H9 (cell line): ENCODE results near the gene LPCAT1. TPM values are rescaled to one million over a fixed set of nuclear protein-coding genes. Genes with fewer than 3 reads are reported as not detected.
"Not testable (repeated sequence)": the region's sequence is repeated elsewhere in the genome, so short reads cannot be mapped to it uniquely, and the experiment has no call there.

Experiments
- DNase-seq: peaks from one replicate; pipeline ENCODE4 v3.0.0-alpha.2; 2017
- H2AFZ ChIP-seq: one replicate; pipeline ENCODE4 v1.6.1; 2013; ENCODE audit warnings: mild to moderate bottlenecking, low read length, control low read depth, moderate library complexity
- H2AK5ac ChIP-seq: 2 replicates; pipeline ENCODE4 v1.6.1; 2013; ENCODE audit warnings: low read length, control low read depth, mixed read lengths; ENCODE audit not compliant: insufficient read length
- H2BK120ac ChIP-seq: one replicate; pipeline ENCODE4 v1.6.1; 2013; ENCODE audit warnings: low read depth, mild to moderate bottlenecking, low read length, control low read depth, inconsistent platforms; ENCODE audit not compliant: poor library complexity, severe bottlenecking
- H2BK12ac ChIP-seq: 2 replicates; pipeline ENCODE4 v1.6.1; 2013; ENCODE audit warnings: low read length, control low read depth, mixed read lengths, low read depth; ENCODE audit not compliant: insufficient read length
- H2BK15ac ChIP-seq: 2 replicates; pipeline ENCODE4 v1.6.1; 2013; ENCODE audit warnings: low read depth, low read length, control low read depth
- H2BK20ac ChIP-seq: one replicate; pipeline ENCODE4 v1.6.1; 2013; ENCODE audit warnings: low read depth, mild to moderate bottlenecking, low read length, control low read depth, inconsistent platforms; ENCODE audit not compliant: poor library complexity, severe bottlenecking
- H2BK5ac ChIP-seq: 2 replicates; pipeline ENCODE4 v1.6.1; 2013; ENCODE audit warnings: low read length, control low read depth, mixed read lengths; ENCODE audit not compliant: insufficient read length
- H3K14ac ChIP-seq: 2 replicates; pipeline ENCODE4 v1.6.1; 2013; ENCODE audit warnings: low read length, control low read depth; ENCODE audit not compliant: insufficient read depth
- H3K18ac ChIP-seq: 2 replicates; pipeline ENCODE4 v1.6.1; 2013; ENCODE audit warnings: low read depth, mild to moderate bottlenecking, mixed read lengths, low read length, control low read depth; ENCODE audit not compliant: insufficient read length
- H3K23ac ChIP-seq: 2 replicates; pipeline ENCODE4 v1.6.1; 2013; ENCODE audit warnings: low read length, control low read depth, mixed read lengths, low read depth; ENCODE audit not compliant: insufficient read length
- H3K23me2 ChIP-seq: 2 replicates; pipeline ENCODE4 v1.6.1; 2013; ENCODE audit warnings: low read depth, mild to moderate bottlenecking, mixed read lengths, low read length, control low read depth; ENCODE audit not compliant: insufficient read length, poor library complexity, severe bottlenecking
- H3K27ac ChIP-seq: 2 replicates; pipeline ENCODE4 v1.5.1; 2013; ENCODE audit warnings: low read length, control low read depth, mixed read lengths, low read depth; ENCODE audit not compliant: insufficient read length
- H3K27me3 ChIP-seq: 2 replicates; pipeline ENCODE4 v1.6.1; 2013; ENCODE audit warnings: low read length, control low read depth, inconsistent platforms; ENCODE audit not compliant: insufficient read depth
- H3K4ac ChIP-seq: 2 replicates; pipeline ENCODE4 v1.6.1; 2013; ENCODE audit warnings: low read depth, mild to moderate bottlenecking, control low read depth, inconsistent platforms, low read length, moderate library complexity
- H3K4me1 ChIP-seq: 2 replicates; pipeline ENCODE4 v1.6.1; 2013; ENCODE audit warnings: low read length, control low read depth, inconsistent platforms; ENCODE audit not compliant: insufficient read depth
- H3K4me2 ChIP-seq: 2 replicates; pipeline ENCODE4 v1.6.1; 2013; ENCODE audit warnings: low read length, control low read depth, mixed read lengths; ENCODE audit not compliant: insufficient read length, insufficient read depth
- H3K56ac ChIP-seq: 2 replicates; pipeline ENCODE4 v1.6.1; 2013; ENCODE audit warnings: low read depth, mild to moderate bottlenecking, mixed read lengths, low read length, control low read depth; ENCODE audit not compliant: insufficient read length
- H3K79me1 ChIP-seq: 2 replicates; pipeline ENCODE4 v1.6.1; 2013; ENCODE audit warnings: low read depth, mild to moderate bottlenecking, moderate library complexity, low read length, control low read depth, inconsistent platforms; ENCODE audit not compliant: insufficient read depth, poor library complexity, severe bottlenecking
- H3K79me2 ChIP-seq: 2 replicates; pipeline ENCODE4 v1.6.1; 2013; ENCODE audit warnings: low read length, control low read depth, inconsistent platforms; ENCODE audit not compliant: insufficient read depth
- H3K9ac ChIP-seq: 2 replicates; pipeline ENCODE4 v1.6.1; 2013; ENCODE audit warnings: low read length, control low read depth, mixed read lengths; ENCODE audit not compliant: insufficient read length; ENCODE audit errors: extremely low read depth
- H3K9me3 ChIP-seq: one replicate; pipeline ENCODE4 v1.6.1; 2013; ENCODE audit warnings: low read depth, low read length, inconsistent platforms; ENCODE audit not compliant: control insufficient read depth
- H3T11ph ChIP-seq: one replicate; pipeline ENCODE4 v1.6.1; 2013; ENCODE audit warnings: mild to moderate bottlenecking, low read length, control low read depth, inconsistent platforms
- H4K20me1 ChIP-seq: one replicate; pipeline ENCODE4 v1.6.1; 2013; ENCODE audit not compliant: control insufficient read depth, insufficient read length, insufficient read depth
- H4K5ac ChIP-seq: 2 replicates; pipeline ENCODE4 v1.6.1; 2013; ENCODE audit warnings: low read depth, mild to moderate bottlenecking, mixed read lengths, low read length, control low read depth; ENCODE audit not compliant: insufficient read length
- H4K8ac ChIP-seq: replicated peaks from 2 replicates; pipeline ENCODE4 v1.6.1; 2013; ENCODE audit warnings: low read length, control low read depth, mixed read lengths, low read depth; ENCODE audit not compliant: insufficient read length
- H4K91ac ChIP-seq: 2 replicates; pipeline ENCODE4 v1.6.1; 2013; ENCODE audit warnings: low read depth, mild to moderate bottlenecking, moderate library complexity, mixed read lengths, low read length, control low read depth; ENCODE audit not compliant: insufficient read length
- H3K27ac Mint-ChIP-seq, 3 experiments: 2 replicates in 2 of 3; 3 replicates in 1 of 3; pipeline ENCODE4 v1.8.0; 2020 to 2021; ENCODE audit warnings: mixed read lengths in 3 of 3, mild to moderate bottlenecking in 1 of 3, moderate library complexity in 1 of 3
- H3K27me3 Mint-ChIP-seq: 2 replicates; pipeline ENCODE4 v1.8.0; 2021; ENCODE audit warnings: low read depth, mild to moderate bottlenecking, moderate library complexity, mixed read lengths
- H3K36me3 Mint-ChIP-seq, 3 experiments: 2 replicates in 2 of 3; 3 replicates in 1 of 3; pipeline ENCODE4 v1.8.0; 2020 to 2021; ENCODE audit warnings: low read depth in 3 of 3, mixed read lengths in 3 of 3; ENCODE audit not compliant: insufficient read depth in 1 of 3
- H3K4me1 Mint-ChIP-seq, 2 experiments: 2 replicates each; pipeline ENCODE4 v1.8.0; 2020; ENCODE audit warnings: mixed read lengths in 2 of 2
- H3K4me3 Mint-ChIP-seq, 2 experiments: 2 replicates in 1 of 2; 3 replicates in 1 of 2; pipeline ENCODE4 v1.8.0; 2020 to 2021; ENCODE audit warnings: mild to moderate bottlenecking in 2 of 2, mixed read lengths in 2 of 2, moderate library complexity in 1 of 2
- H3K9me3 Mint-ChIP-seq, 2 experiments: 2 replicates in 1 of 2; 3 replicates in 1 of 2; pipeline ENCODE4 v1.8.0; 2020; ENCODE audit warnings: mild to moderate bottlenecking in 2 of 2, mixed read lengths in 2 of 2, moderate library complexity in 1 of 2
- WGBS: extraction: QIAGEN DNeasy Blood & Tissue Kit; methylation state at CpG from one replicate; pipeline ENCODE4 v1.1.7; 2013; ENCODE audit warnings: missing lambda C conversion rate, low lambda C conversion rate, mixed read lengths; ENCODE audit not compliant: insufficient read length; ENCODE audit errors: extremely low coverage; 5-methylcytosine and 5-hydroxymethylcytosine counted together
- total RNA-seq: library from RNA; stranded (reverse); gene quantifications from 2 replicates; pipeline ENCODE4 v1.2.1, GENCODE V29; 2021

Gene LPCAT1
- total RNA-seq, 1 experiment from 2014 or later = 231 TPM

DNA sequence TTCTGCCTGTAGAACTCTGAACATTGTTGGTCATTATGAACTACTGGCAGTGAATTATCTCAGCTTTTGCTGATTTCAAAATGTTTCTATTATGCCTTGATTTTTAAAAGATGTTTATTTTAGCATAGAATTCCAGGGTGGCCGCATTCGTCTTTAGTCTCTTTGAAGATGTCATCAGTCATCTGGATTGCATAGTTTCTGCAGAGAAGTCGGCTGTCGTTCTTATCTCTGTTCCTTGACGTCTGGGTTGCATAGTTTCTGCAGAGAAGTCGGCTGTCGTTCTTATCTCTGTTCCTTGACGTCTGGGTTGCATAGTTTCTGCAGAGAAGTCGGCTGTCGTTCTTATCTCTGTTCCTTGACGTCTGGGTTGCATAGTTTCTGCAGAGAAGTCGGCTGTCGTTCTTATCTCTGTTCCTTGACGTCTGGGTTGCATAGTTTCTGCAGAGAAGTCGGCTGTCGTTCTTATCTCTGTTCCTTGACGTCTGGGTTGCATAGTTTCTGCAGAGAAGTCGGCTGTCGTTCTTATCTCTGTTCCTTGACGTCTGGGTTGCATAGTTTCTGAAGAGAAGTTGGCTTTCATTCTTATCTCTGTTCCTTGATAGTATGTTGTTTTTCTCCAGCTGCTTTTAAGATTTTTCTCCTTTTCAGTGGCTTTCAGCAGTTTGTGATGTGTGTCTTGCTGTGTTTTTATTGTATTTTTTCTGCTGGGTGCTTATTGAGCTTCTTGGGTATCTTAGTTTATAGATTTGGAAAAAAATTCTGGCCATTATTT is 67.5 kb downstream of the LPCAT1 start:
- not testable (repeated sequence) for H3K27ac ChIP-seq, H3K4me1 Mint-ChIP-seq, H3K18ac ChIP-seq, H3K4ac ChIP-seq, H4K8ac ChIP-seq, H2BK120ac ChIP-seq, H3K4me3 Mint-ChIP-seq, H3K79me2 ChIP-seq, H4K91ac ChIP-seq, H3K27me3 ChIP-seq, H3K14ac ChIP-seq, DNase-seq, H2BK20ac ChIP-seq, H4K20me1 ChIP-seq, H3K79me1 ChIP-seq, H3K4me2 ChIP-seq, H2BK12ac ChIP-seq, H3K27ac Mint-ChIP-seq, H4K5ac ChIP-seq, H3K4me1 ChIP-seq, H2AFZ ChIP-seq, H3K9ac ChIP-seq, H2BK5ac ChIP-seq, H2AK5ac ChIP-seq, H3K23ac ChIP-seq, H3K56ac ChIP-seq, H3K23me2 ChIP-seq, H3T11ph ChIP-seq, H2BK15ac ChIP-seq
- WGBS = no CpG with 5 or more reads among the region's 20 CpGs
- Mint-ChIP-seq H3K27me3 (peaks cover 44% of the 10 kb centered on the region), H3K9me3 (peaks cover 62 to 78% of the 10 kb centered on the region in 2 experiments), H3K36me3 (peaks cover 42 to 57% (median 55%) of the 10 kb centered on the region in 3 experiments)
- H3K9me3 ChIP-seq = peaks cover 43% of the 10 kb centered on the region
